HL-60 (cell line): Measurements from ENCODE around the gene TAGLN.

ENCODE experiments used
- DNase-seq, 2 experiments: peaks; one replicate each; pipeline ENCODE4 v3.0.0-alpha.2; 2010 to 2020; ENCODE audit warnings: low read depth in 1 of 2, low spot score in 1 of 2
- H3K27ac ChIP-seq: fragments of 250-450 bp; sonication (Bioruptor Pico); replicated peaks from 2 replicates; pipeline ENCODE4 v1.5.1; 2020; ENCODE audit warnings: mild to moderate bottlenecking, moderate library complexity
- H3K27me3 ChIP-seq: fragments of 250-450 bp; sonication (Bioruptor Pico); 2 replicates; pipeline ENCODE4 v1.5.1; 2021; ENCODE audit warnings: mild to moderate bottlenecking, moderate library complexity; ENCODE audit not compliant: insufficient read depth, poor library complexity, severe bottlenecking
- H3K4me3 ChIP-seq: replicated peaks from 2 replicates; pipeline ENCODE4 v1.5.1; 2011; ENCODE audit warnings: mild to moderate bottlenecking, control low read depth, low read length; ENCODE audit not compliant: insufficient read depth
- GABPA ChIP-seq: IDR thresholded peaks from 2 replicates; pipeline ENCODE4 v1.6.1; 2012; ENCODE audit warnings: low read depth
- POLR2AphosphoS5 ChIP-seq: IDR thresholded peaks from 2 replicates; pipeline ENCODE4 v1.6.1; 2012; ENCODE audit warnings: low read depth
- SPI1 ChIP-seq: IDR thresholded peaks from 2 replicates; pipeline ENCODE4 v1.6.1; 2012; ENCODE audit warnings: low read depth, mild to moderate bottlenecking, borderline replicate concordance
- TF ChIP-seq, protein P1 (sequence below): IDR thresholded peaks from 2 replicates; pipeline ENCODE4 v1.6.1; 2012; ENCODE audit warnings: low read depth; ENCODE audit not compliant: insufficient replicate concordance
- TF ChIP-seq, protein P2 (sequence below): IDR thresholded peaks from one replicate; pipeline ENCODE4 v1.5.1; 2011; ENCODE audit warnings: low read length, control low read depth, inconsistent platforms; ENCODE audit not compliant: insufficient read depth

TAGLN gene

DNA sequence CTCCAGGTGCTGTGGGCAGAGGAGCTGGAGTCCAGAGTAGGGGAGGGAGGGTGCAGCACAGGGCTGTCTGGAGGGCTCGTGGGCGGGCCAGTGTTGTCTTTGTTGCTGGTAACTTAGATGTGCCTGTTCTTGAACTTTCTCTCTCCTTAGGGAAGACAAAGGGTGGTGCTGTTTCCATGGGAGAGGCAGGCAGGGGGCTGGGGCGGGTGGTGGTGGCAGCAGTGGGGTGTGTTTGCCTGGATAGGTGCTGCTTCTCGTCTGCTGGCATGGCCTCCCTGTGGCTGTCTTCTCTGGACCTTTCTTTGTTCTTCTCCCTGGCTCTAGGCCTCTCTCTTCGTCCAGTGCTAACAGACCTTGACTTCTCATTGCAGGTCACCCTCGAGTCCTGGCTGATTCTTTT is 12.2 kb upstream of the TAGLN start:
- DNase-seq = no peak
- H3K27me3 ChIP-seq = no peaks in the 10 kb centered on the region
- H3K4me3 ChIP-seq = no peak overlapping the region
- no peak for TF ChIP-seq GABPA
- TF ChIP-seq, protein P1, sequence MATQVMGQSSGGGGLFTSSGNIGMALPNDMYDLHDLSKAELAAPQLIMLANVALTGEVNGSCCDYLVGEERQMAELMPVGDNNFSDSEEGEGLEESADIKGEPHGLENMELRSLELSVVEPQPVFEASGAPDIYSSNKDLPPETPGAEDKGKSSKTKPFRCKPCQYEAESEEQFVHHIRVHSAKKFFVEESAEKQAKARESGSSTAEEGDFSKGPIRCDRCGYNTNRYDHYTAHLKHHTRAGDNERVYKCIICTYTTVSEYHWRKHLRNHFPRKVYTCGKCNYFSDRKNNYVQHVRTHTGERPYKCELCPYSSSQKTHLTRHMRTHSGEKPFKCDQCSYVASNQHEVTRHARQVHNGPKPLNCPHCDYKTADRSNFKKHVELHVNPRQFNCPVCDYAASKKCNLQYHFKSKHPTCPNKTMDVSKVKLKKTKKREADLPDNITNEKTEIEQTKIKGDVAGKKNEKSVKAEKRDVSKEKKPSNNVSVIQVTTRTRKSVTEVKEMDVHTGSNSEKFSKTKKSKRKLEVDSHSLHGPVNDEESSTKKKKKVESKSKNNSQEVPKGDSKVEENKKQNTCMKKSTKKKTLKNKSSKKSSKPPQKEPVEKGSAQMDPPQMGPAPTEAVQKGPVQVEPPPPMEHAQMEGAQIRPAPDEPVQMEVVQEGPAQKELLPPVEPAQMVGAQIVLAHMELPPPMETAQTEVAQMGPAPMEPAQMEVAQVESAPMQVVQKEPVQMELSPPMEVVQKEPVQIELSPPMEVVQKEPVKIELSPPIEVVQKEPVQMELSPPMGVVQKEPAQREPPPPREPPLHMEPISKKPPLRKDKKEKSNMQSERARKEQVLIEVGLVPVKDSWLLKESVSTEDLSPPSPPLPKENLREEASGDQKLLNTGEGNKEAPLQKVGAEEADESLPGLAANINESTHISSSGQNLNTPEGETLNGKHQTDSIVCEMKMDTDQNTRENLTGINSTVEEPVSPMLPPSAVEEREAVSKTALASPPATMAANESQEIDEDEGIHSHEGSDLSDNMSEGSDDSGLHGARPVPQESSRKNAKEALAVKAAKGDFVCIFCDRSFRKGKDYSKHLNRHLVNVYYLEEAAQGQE = no peak
- TF ChIP-seq, protein P2, sequence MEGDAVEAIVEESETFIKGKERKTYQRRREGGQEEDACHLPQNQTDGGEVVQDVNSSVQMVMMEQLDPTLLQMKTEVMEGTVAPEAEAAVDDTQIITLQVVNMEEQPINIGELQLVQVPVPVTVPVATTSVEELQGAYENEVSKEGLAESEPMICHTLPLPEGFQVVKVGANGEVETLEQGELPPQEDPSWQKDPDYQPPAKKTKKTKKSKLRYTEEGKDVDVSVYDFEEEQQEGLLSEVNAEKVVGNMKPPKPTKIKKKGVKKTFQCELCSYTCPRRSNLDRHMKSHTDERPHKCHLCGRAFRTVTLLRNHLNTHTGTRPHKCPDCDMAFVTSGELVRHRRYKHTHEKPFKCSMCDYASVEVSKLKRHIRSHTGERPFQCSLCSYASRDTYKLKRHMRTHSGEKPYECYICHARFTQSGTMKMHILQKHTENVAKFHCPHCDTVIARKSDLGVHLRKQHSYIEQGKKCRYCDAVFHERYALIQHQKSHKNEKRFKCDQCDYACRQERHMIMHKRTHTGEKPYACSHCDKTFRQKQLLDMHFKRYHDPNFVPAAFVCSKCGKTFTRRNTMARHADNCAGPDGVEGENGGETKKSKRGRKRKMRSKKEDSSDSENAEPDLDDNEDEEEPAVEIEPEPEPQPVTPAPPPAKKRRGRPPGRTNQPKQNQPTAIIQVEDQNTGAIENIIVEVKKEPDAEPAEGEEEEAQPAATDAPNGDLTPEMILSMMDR = no peak
- TF ChIP-seq POLR2AphosphoS5 = no peak
- no peak overlapping the region for H3K27ac ChIP-seq

DNA sequence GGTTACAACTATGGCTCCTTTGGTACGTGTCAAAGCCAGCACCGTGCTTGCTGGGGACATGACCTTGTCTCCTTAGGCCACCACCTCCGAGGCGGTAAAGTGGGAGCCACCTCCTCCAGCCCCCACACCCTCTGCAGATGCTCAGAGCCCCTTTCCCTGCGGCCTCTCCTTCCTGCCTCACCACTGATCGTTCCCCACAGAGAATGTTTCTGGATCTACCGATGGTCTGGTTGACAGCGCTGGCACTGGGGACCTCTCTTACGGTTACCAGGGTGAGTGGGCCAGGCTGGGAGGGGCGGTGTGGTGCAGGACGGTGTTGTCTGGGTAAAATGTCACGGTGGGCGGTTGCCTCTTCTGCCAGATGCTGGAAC is 11.8 kb upstream of the TAGLN start:
- no peak overlapping the region for H3K27ac ChIP-seq
- TF ChIP-seq GABPA (no peak), SPI1 (no peak), POLR2AphosphoS5 (no peak)
- TF ChIP-seq, protein P1 = no peak
- TF ChIP-seq, protein P2 = no peak
- H3K27me3 ChIP-seq = no peaks in the 10 kb centered on the region
- H3K4me3 ChIP-seq = no peak overlapping the region
- DNase-seq = no peak

DNA sequence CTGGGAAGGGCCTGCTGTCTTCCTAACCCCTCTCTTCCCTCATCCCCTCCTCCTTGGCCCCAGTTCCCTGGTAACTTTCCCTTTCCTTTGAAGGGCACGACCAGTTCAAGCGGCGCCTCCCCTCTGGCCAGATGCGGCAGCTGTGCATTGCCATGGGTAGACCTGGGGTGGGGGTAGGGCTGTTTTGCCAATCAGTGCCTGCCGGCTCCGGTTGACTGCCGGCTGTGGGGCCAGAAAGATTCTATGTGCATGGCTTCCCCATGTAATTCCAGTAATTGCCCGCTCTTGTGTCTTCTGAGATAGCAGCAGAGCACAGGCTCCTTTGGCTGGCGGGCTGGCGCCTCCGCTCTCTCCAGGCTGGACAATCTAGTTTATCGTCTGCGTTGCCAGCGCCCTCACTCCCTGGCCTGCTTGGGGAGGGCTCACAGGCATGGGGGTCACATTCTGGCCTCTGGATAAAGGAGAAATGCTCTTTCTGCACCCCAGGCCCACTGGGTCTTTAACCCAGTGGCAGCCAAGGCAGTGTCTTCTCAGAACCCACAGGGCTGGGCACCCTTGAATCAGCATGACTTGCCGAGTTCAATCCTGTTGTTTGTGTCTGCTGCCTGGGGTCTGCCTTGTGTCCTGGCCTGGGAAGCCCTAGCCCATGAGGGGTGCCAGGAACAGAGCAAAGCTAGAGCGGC is 11.2 kb upstream of the TAGLN start:
- no peak overlapping the region for H3K27ac ChIP-seq
- TF ChIP-seq, protein P2 = no peak
- TF ChIP-seq GABPA (no peak), POLR2AphosphoS5 (no peak), SPI1 (no peak)
- TF ChIP-seq, protein P1 = no peak
- no peak for DNase-seq
- H3K27me3 ChIP-seq = no peaks in the 10 kb centered on the region
- H3K4me3 ChIP-seq = no peak overlapping the region
